ENCODE data around the gene EXOC6B. TPM values are rescaled to one million over a fixed set of nuclear protein-coding genes. Genes with fewer than 3 reads are reported as not detected.

EXOC6B gene
- total RNA-seq, 1 experiment from 2014 or later = 33.7 TPM

DNA sequence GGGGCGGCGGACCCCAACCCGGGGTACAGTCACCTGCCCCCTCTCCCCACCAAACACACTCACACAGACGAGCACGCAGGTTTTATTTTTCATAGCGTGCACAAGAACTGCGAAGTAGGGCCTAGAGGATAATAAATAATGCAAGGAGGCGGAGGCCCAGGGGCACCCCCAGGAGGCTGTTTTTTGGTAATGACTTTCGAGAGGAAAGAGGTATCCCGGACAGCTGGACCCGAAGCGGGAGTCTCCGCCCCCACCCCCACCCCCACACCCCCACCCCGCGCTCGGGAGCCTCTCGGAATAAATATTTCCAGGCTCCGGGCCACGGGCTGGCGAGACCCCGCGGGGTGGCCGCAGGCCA lies 681.6 kb downstream of the EXOC6B start:
- ATAC-seq (no peak), DNase-seq (ENCODE audit: low spot score) (no peak)
- TF ChIP-seq CREB1 (CRISPR knock-in tag; IDR thresholded peaks at IDR 0.05) = no peak
- TF ChIP-seq FOXP4 (CRISPR knock-in tag; IDR thresholded peaks at IDR 0.05) = 0 out of 2 replicates have a peak, but pooled peaks have one; percentile 2
- Mint-ChIP-seq H3K9me3 (no peaks in the 10 kb centered on the region), H3K27me3 (ENCODE audit: low read depth) (peaks cover 95% of the 10 kb centered on the region), H3K4me1 (peaks cover 35% of the 10 kb centered on the region), H3K36me3 (no peaks in the 10 kb centered on the region), H3K4me3 (peak overlapping the region; percentile 67), H3K27ac (no peak overlapping the region)
- CTCF ChIA-PET = no interaction called here
- POLR2A ChIA-PET = no interaction called here

DNA sequence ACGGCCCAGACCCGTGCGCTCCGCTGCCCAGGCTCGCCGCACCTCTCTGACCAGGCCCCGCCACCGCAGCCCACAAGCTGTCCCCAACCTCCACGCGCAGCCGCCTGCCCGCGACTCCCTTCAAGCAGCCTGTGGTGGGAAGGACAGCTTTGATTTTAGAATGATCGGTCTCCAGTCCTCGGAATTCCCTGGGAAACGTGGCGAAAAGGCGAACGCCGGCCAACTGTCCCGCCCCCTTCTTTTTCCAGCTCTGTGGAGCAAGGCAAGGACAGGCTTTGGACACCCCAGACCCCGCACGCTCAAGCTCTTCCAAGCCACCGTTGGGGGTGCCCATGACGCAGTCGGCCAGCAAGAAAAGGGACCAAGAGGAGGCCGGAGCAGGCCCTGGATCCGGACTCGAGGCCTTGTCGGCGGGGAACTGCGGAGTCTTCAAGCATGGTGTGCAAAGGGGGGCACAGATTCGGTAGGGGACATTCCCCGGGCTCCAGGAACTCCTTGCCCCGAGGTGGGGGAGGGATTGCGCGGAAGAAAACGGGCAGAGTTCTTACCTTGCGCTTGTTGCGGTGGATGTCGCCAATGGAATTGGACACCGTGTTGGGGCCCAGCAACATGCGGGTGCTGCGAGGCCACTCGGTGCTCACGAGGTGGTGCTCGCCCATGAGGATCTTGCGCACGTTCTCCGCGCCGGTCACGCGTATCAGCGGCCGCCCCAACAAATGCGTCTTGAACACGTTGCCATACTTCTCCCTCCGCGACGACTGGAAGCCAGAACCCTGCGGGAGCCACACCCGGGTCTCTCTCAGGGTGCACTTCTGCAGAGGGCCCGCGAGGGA lies 682.2 kb downstream of the EXOC6B start:
- Mint-ChIP-seq H3K36me3 (no peaks in the 10 kb centered on the region), H3K4me1 (peaks cover 32% of the 10 kb centered on the region), H3K9me3 (no peaks in the 10 kb centered on the region), H3K27ac (no peak overlapping the region), H3K27me3 (ENCODE audit: low read depth) (peaks cover 93% of the 10 kb centered on the region), H3K4me3 (peak overlapping the region; percentile 67)
- POLR2A ChIA-PET = no interaction called here
- no peak for DNase-seq (ENCODE audit: low spot score)
- ATAC-seq = no peak
- CTCF ChIA-PET = no interaction called here
- TF ChIP-seq, protein P1, sequence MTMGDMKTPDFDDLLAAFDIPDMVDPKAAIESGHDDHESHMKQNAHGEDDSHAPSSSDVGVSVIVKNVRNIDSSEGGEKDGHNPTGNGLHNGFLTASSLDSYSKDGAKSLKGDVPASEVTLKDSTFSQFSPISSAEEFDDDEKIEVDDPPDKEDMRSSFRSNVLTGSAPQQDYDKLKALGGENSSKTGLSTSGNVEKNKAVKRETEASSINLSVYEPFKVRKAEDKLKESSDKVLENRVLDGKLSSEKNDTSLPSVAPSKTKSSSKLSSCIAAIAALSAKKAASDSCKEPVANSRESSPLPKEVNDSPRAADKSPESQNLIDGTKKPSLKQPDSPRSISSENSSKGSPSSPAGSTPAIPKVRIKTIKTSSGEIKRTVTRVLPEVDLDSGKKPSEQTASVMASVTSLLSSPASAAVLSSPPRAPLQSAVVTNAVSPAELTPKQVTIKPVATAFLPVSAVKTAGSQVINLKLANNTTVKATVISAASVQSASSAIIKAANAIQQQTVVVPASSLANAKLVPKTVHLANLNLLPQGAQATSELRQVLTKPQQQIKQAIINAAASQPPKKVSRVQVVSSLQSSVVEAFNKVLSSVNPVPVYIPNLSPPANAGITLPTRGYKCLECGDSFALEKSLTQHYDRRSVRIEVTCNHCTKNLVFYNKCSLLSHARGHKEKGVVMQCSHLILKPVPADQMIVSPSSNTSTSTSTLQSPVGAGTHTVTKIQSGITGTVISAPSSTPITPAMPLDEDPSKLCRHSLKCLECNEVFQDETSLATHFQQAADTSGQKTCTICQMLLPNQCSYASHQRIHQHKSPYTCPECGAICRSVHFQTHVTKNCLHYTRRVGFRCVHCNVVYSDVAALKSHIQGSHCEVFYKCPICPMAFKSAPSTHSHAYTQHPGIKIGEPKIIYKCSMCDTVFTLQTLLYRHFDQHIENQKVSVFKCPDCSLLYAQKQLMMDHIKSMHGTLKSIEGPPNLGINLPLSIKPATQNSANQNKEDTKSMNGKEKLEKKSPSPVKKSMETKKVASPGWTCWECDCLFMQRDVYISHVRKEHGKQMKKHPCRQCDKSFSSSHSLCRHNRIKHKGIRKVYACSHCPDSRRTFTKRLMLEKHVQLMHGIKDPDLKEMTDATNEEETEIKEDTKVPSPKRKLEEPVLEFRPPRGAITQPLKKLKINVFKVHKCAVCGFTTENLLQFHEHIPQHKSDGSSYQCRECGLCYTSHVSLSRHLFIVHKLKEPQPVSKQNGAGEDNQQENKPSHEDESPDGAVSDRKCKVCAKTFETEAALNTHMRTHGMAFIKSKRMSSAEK (CRISPR knock-in tag; IDR thresholded peaks at IDR 0.05; ENCODE audit: borderline replicate concordance) = no peak
- TF ChIP-seq PRRX2 (CRISPR knock-in tag; IDR thresholded peaks at IDR 0.05) (no peak), SMAD4 (CRISPR knock-in tag; IDR thresholded peaks at IDR 0.05) (peak; percentile 42; the same call in 1 of the 2 replicates), SP1 (CRISPR knock-in tag; conservative IDR thresholded peaks at IDR 0.05) (0 out of 2 replicates have a peak, but pooled peaks have one; percentile 19), TEAD4 (CRISPR knock-in tag; IDR thresholded peaks at IDR 0.05) (0 out of 2 replicates have a peak, but pooled peaks have one; percentile 20), FOXK1 (CRISPR knock-in tag; IDR thresholded peaks at IDR 0.05) (peak; percentile 37; the same call in 1 of the 2 replicates), ELF4 (CRISPR knock-in tag; IDR thresholded peaks at IDR 0.05; ENCODE audit: low read depth) (no peak), GABPB1 (CRISPR knock-in tag; IDR thresholded peaks at IDR 0.05) (no peak), MYBL2 (CRISPR knock-in tag; IDR thresholded peaks at IDR 0.05) (no peak), FOXP4 (CRISPR knock-in tag; IDR thresholded peaks at IDR 0.05) (peak; percentile 42; the same call in 1 of the 2 replicates), RORB (CRISPR knock-in tag; IDR thresholded peaks at IDR 0.05) (no peak), ZMAT4 (CRISPR knock-in tag; IDR thresholded peaks at IDR 0.05) (no peak), EMX1 (CRISPR knock-in tag; IDR thresholded peaks at IDR 0.05) (no peak), TEAD1 (CRISPR knock-in tag; IDR thresholded peaks at IDR 0.05) (no peak), IRF2 (CRISPR knock-in tag; IDR thresholded peaks at IDR 0.05; ENCODE audit: borderline replicate concordance, low read depth) (no peak), OVOL2 (CRISPR knock-in tag; IDR thresholded peaks at IDR 0.05; ENCODE audit: borderline replicate concordance) (no peak), ARID4B (CRISPR knock-in tag; IDR thresholded peaks at IDR 0.05; ENCODE audit: borderline replicate concordance) (0 out of 2 replicates have a peak, but pooled peaks have one; percentile 53), FOXP1 (CRISPR knock-in tag; IDR thresholded peaks at IDR 0.05; ENCODE audit: borderline replicate concordance) (peak; percentile 49; the same call in 1 of the 2 replicates), MAX (CRISPR knock-in tag; IDR thresholded peaks at IDR 0.05) (peak; percentile 41; the same call in 1 of the 2 replicates)
